ENCODE measurements around the gene IQCF5. TPM values are rescaled to one million over a fixed set of nuclear protein-coding genes. Genes with fewer than 3 reads are reported as not detected.
"Not testable (repeated sequence)": the region's sequence is repeated elsewhere in the genome, so short reads cannot be mapped to it uniquely, and the experiment has no call there.

Gene IQCF5
- total RNA-seq, 1 experiment from 2014 or later, result not detected

DNA sequence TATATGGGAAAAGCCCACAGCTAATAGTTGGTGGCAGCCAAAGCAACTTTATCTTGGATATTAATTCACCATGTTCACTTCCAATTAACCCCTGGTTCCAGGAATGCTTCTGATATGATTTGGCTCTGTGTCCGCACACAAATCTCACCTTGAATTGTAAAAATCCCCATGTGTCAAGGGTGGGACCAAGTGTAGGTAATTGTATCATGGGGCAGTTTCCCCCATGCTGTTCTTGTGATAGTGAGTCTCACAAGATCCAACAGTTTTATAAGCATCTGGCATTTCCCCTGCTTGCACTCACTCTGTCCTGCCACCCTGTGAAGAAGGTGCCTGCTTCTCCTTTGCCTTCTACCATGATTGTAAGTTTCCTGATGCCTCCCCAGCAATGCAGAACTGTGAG lies 6.5 kb downstream of the IQCF5 start:
- not testable (repeated sequence) for DNase-seq (ENCODE audit: low read depth)

DNA sequence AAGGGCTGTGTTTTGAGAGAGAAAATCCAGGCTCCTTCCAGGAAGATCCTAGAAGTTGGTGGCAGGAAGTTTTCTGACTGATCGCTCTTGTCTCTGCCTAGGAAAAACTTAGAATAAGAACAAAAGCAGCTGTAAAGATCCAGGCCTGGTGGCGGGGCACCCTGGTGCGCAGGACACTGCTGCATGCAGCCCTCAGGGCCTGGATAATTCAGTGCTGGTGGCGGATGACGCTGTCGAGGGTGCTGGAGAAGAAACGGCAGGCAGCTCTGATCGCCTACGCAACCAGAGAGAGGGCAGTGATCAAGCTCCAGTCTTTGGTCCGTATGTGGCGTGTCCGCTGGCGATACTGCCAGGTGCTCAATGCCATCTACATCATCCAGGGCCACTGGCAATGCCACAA lies 12.5 kb downstream of the IQCF5 start:
- DNase-seq (ENCODE audit: low read depth), result no peak

DNA sequence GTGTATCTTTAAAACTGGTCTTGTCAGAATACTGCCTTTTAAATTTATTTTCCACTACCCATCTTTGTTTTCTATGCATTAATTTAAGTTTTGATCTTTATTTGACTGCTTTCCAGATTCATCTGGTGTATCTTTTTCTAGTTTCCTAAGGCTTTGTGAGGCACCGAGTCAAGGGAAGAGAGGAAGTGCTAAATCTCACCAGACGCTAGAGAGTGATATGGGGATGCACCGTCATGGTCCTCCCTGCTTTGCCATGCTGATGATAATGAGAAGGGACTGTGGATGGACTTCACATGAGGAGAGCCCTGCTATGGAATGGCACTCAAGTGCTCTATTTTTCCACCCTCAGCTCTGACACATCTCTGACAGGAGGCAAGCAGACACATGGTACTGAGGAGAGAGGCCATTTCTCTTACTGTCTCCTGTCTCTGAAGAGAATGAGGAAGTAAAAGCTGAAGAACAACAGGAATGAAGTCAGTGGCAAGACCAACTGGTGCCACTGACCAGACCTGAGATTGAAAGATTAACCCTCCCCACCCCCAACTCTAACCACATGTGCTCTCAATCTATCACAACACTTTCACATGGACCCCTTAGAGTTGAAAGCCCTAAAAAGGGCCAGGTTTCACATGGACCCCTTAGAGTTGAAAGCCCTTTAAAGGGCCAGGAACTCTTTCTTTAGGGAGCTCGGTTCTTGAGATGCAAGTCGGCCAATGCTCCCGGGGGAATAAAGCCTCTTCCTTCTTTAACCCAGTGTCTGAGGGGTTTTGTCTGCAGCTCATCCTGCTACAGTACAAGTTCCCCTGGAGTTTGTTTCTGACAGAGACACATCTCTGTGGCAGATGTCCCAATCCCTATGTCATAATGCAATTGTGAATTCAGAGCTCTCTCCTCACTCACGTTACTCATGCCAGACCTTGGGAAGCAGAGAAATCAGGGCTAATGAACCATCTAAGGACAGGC lies 14.4 kb downstream of the IQCF5 start, which contains the start of gene IQCF2:
Gene IQCF2, plus strand, starts transcription at position 913 of the 963 bp plus-strand sequence. CDS start 52 bp downstream, outside the sequence.
- DNase-seq (ENCODE audit: low read depth), result no peak

DNA sequence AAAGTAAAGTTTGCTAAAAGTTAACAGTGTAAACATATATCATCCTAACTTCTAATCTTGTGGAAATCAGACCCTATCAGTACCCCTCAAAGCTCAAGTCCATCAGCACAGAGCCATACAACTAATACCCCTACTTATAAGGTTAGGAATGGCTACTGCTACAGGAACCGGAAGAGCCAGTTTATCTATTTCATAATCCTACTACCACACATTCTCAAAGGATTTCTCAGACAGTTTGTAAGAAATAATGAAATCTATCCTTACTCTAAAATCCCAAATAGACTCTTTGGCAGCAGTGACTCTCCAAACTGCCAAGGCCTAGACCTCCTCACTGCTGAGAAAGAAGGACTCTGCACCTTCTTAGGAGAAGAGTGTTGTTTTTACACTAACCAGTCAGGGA lies 20.0 kb downstream of the IQCF5 start:
- DNase-seq (ENCODE audit: low read depth), result not testable (repeated sequence)

DNA sequence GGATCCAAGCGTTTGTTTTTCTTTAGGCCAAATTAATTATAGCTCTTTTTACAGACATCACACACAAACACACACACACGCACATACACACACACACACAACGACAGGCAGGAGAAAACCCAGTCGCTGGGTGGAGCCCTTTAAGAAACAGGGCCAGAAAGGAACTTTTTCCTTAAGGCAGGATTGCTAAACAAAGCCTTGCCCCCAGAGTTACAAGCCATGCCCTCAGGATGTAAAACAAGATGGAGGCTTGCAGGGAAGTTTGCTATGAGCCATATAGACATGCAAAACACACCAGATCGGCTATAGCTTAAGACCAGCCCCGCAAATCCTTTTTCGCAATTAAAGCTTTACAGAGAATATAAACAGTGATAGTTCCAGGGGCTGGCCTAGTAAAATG lies 30.3 kb downstream of the IQCF5 start:
- no peak for DNase-seq (ENCODE audit: low read depth)

DNA sequence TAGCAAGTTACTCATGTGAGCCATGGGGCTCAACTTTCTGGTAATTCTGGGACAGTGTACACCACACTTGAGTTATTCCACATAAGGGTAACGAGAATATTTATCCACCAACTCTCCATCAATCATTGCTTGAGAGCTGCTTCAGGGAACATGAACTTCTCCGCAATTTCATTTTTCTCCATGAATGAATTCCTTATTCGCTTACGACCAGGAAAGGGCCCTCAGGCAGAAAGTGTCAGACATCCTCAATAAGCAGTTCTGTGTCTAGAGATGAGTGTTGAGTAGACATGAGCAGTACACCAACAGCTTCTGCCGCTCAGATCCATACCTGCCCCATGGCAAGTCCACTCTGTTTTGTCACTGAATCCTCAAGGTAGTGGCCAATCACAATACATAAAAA lies 38.8 kb downstream of the IQCF5 start:
- no peak for DNase-seq (ENCODE audit: low read depth)

DNA sequence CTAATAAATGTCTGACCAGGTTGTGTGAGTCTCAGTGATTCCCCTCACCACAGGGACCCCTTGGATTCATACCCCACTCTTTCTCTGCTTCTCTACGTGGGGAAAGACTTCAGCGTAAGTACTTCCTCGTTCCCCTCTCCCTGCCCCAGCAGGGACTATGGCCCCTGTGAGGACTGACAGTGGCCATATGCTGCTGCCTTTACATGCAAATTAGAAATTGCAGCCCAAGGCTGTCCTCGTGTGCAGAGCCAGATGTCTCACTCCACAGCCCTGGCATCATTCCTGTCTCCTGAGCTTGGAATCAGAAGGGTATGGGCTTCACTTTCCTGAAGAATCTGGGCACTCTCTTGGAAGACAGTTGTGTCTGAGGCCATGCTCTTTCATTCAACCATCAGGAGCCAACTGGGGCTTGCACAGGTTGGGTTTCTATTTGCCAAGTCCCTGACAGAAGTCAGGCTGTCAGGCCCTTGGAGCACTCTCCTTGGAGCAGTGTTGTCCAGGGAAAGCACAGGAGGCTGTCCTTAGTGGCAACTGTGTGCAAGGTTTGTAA lies 44.5 kb downstream of the IQCF5 start:
- DNase-seq (ENCODE audit: low read depth), result no peak

DNA sequence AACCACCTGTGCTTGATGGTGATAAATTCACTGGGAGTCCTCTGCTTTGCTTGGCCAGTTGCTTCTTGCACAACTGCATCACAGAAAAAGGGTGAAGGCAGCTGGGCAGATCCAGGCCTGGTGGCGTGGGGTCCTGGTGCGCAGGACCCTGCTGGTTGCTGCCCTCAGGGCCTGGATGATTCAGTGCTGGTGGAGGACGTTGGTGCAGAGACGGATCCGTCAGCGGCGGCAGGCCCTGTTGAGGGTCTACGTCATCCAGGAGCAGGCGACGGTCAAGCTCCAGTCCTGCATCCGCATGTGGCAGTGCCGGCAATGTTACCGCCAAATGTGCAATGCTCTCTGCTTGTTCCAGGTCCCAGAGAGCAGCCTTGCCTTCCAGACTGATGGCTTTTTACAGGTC lies 45.1 kb downstream of the IQCF5 start:
- DNase-seq (ENCODE audit: low read depth), result no peak

DNA sequence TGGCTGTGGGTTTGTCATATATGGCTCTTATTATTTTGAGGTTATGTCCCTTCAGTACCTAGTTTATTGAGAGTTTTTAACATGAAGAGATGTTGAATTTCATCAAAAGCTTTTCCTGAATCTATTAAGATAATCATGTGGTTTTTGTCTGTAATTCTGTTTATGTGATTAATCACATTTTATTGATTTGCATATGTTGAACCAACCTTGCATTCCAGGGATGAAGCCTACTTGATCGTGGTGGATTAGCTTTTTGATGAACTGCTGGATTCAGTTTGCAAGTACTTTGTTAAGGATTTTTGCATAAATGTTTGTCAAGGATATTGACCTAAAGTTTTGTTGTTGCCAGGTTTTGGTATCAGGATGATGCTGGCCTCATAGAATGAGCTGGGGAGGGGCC lies 47.1 kb downstream of the IQCF5 start:
- no peak for DNase-seq (ENCODE audit: low read depth)

Other genes with a start within 250 kb of the IQCF5 start
- gene TEX264, start 204.3 kb downstream of the IQCF5 start, total RNA-seq (2014; rRNA removed; shearing (Covaris generic)), result 67.9 and 70.5 TPM in 2 replicates
- 0.10 and 0.12 TPM in 2 replicates for gene GRM2, start 168.5 kb downstream of the IQCF5 start, total RNA-seq (2014; rRNA removed; shearing (Covaris generic))
- gene IQCF6, start 96.4 kb downstream of the IQCF5 start, total RNA-seq (2014; rRNA removed; shearing (Covaris generic)), result not detected in 2 replicates
- not detected in 2 replicates for gene IQCF2, start 14.0 kb downstream of the IQCF5 start, total RNA-seq (2014; rRNA removed; shearing (Covaris generic))
- gene IQCF1, start 27.8 kb upstream of the IQCF5 start, total RNA-seq (2014; rRNA removed; shearing (Covaris generic)), result not detected in 2 replicates
- 29.0 and 37.6 TPM in 2 replicates for gene RRP9, start 66.3 kb upstream of the IQCF5 start, total RNA-seq (2014; rRNA removed; shearing (Covaris generic))
- gene PARP3, start 66.8 kb upstream of the IQCF5 start, total RNA-seq (2014; rRNA removed; shearing (Covaris generic)), result 31.4 and 34.0 TPM in 2 replicates
- gene GPR62, start 79.8 kb upstream of the IQCF5 start, total RNA-seq (2014; rRNA removed; shearing (Covaris generic)), result not detected in 2 replicates
- gene PCBP4, start 91.9 kb upstream of the IQCF5 start, total RNA-seq (2014; rRNA removed; shearing (Covaris generic)), result 65.7 and 72.5 TPM in 2 replicates
- gene ABHD14B, start 98.4 kb upstream of the IQCF5 start, total RNA-seq (2014; rRNA removed; shearing (Covaris generic)), result 36.8 and 37.5 TPM in 2 replicates
- 21.9 and 29.1 TPM in 2 replicates for gene ABHD14A, start 99.5 kb upstream of the IQCF5 start, total RNA-seq (2014; rRNA removed; shearing (Covaris generic))
- 50.0 and 55.1 TPM in 2 replicates for gene ACY1, start 107.9 kb upstream of the IQCF5 start, total RNA-seq (2014; rRNA removed; shearing (Covaris generic))
- 1,313 and 1,434 TPM in 2 replicates for gene RPL29, start 120.3 kb upstream of the IQCF5 start, total RNA-seq (2014; rRNA removed; shearing (Covaris generic))
- 16.9 and 18.5 TPM in 2 replicates for gene DUSP7, start 181.0 kb upstream of the IQCF5 start, total RNA-seq (2014; rRNA removed; shearing (Covaris generic))